GM12878 (cell line): ENCODE data around the gene FAM170B. TPM values are rescaled to one million over a fixed set of nuclear protein-coding genes. Genes with fewer than 3 reads are reported as not detected.

Source experiments
- ATAC-seq: fragments of 200-7000 bp; cut with Tn5 transposase; 3 replicates; pipeline ENCODE4 v1.9.1; 2020; ENCODE audit warnings: mild to moderate bottlenecking, moderate library complexity
- BruUV-seq: library from RNA; stranded (reverse); fragments of 400-500 nt; replicated peaks from 2 replicates; lab custom pipeline; 2021; lab: Mats Ljungman, UMichigan
- CTCF ChIA-PET: fragments of 300-600 bp; sonication (Branson Sonifier 250); formaldehyde crosslinking; extraction: SDS; loops from one replicate; lab custom pipeline; 2021; ENCODE audit warnings: inconsistent platforms; lab: Yijun Ruan, JAX
- POLR2A ChIA-PET: fragments of 350-600 bp; formaldehyde crosslinking; extraction: SDS; loops from one replicate; lab custom pipeline; 2021; ENCODE audit warnings: inconsistent platforms; lab: Charles Lee
- RAD21 ChIA-PET: fragments of 300-600 bp; sonication (Branson Sonifier 250); formaldehyde crosslinking; loops from one replicate; lab custom pipeline; 2023; ENCODE audit warnings: antibody characterized with exemption; ENCODE audit not compliant: unreplicated experiment; lab: Charles Lee
- SMC1A ChIA-PET: fragments of 300-600 bp; sonication (Branson Sonifier 250); formaldehyde crosslinking; loops from one replicate; lab custom pipeline; 2023; ENCODE audit not compliant: unreplicated experiment, uncharacterized antibody; lab: Charles Lee
- DNase-seq: peaks from one replicate; pipeline ENCODE4 v3.0.0-alpha.2; 2011; ENCODE audit warnings: low read depth, low spot score
- FAIRE-seq: peaks from 3 replicates; lab custom pipeline; 2011; peaks lifted over from hg19 to GRCh38; lab: Jason Lieb, UNC
- H2AFZ ChIP-seq: 2 replicates; pipeline ENCODE4 v1.6.0; 2011; ENCODE audit warnings: low read depth, low read length, control low read depth; ENCODE audit not compliant: control insufficient read depth
- H3K27ac ChIP-seq: 2 replicates; pipeline ENCODE4 v1.5.1; 2011; ENCODE audit warnings: control low read depth; ENCODE audit not compliant: control insufficient read depth, insufficient read depth
- H3K27me3 ChIP-seq, 2 experiments: replicated peaks in 1 of 2; 2 replicates each; pipeline versions ENCODE4 v1.6.0 to v1.6.1; 2011; ENCODE audit warnings: low read length in 1 of 2; ENCODE audit not compliant: control insufficient read depth in 2 of 2, insufficient read depth in 2 of 2
- H3K36me3 ChIP-seq, 2 experiments: 2 replicates each; pipeline ENCODE4 v1.5.1; 2011; ENCODE audit warnings: low read length in 1 of 2; ENCODE audit not compliant: control insufficient read depth in 2 of 2, insufficient read depth in 2 of 2
- H3K4me1 ChIP-seq: 2 replicates; pipeline ENCODE4 v1.6.1; 2011; ENCODE audit warnings: mild to moderate bottlenecking, low read length, moderate library complexity, mixed read lengths; ENCODE audit not compliant: control insufficient read depth, insufficient read depth
- H3K4me2 ChIP-seq: 2 replicates; pipeline ENCODE4 v1.6.0; 2011; ENCODE audit warnings: control low read depth; ENCODE audit not compliant: control insufficient read depth, insufficient read depth
- H3K4me3 ChIP-seq: fragments of 200-600 bp; sonication (generic); 2 replicates; pipeline ENCODE4 v1.5.1; 2016
- H3K79me2 ChIP-seq: 2 replicates; pipeline ENCODE4 v1.6.0; 2011; ENCODE audit warnings: low read length; ENCODE audit not compliant: control insufficient read depth, insufficient read depth
- H3K9ac ChIP-seq: 2 replicates; pipeline ENCODE4 v1.8.0; 2011; ENCODE audit warnings: low read length, control low read depth, mixed read lengths; ENCODE audit not compliant: control insufficient read depth, insufficient read depth
- H3K9me3 ChIP-seq: replicated peaks from 3 replicates; pipeline ENCODE4 v1.5.1; 2011; ENCODE audit warnings: mild to moderate bottlenecking, low read length; ENCODE audit not compliant: control insufficient read depth, insufficient read depth
- H4K20me1 ChIP-seq: 2 replicates; pipeline ENCODE4 v1.6.0; 2011; ENCODE audit not compliant: control insufficient read depth, insufficient read depth
- ATF2 ChIP-seq: IDR thresholded peaks from 2 replicates; pipeline ENCODE4 v1.6.1; 2012; ENCODE audit warnings: low read length, inconsistent platforms
- CEBPB ChIP-seq, 2 experiments: fragments of 150-350 bp in 1 of 2; IDR thresholded peaks; 2 replicates each; pipeline ENCODE4 v1.6.1; 2012 to 2014; ENCODE audit warnings: low read depth in 2 of 2, low read length in 2 of 2, borderline replicate concordance in 1 of 2, inconsistent platforms in 1 of 2
- ESRRA ChIP-seq: IDR thresholded peaks from 2 replicates; pipeline ENCODE4 v1.6.1; 2012; ENCODE audit warnings: mild to moderate bottlenecking, low read length, improper control_type of control experiment
- GATAD2B ChIP-seq: fragments of 450-650 bp; conservative IDR thresholded peaks from 2 replicates; pipeline ENCODE4 v1.6.1; 2017; ENCODE audit warnings: low read depth, mild to moderate bottlenecking, moderate library complexity
- HCFC1 ChIP-seq: fragments of 150-350 bp; IDR thresholded peaks from 2 replicates; pipeline ENCODE4 v1.6.1; 2014; ENCODE audit warnings: low read length
- NBN ChIP-seq: fragments of 450-650 bp; IDR thresholded peaks from 2 replicates; pipeline ENCODE4 v1.6.1; 2016
- POLR2AphosphoS2 ChIP-seq: IDR thresholded peaks from 2 replicates; pipeline ENCODE4 v1.6.1; 2011; ENCODE audit warnings: low read depth, mild to moderate bottlenecking, low read length, improper control_type of control experiment, moderate library complexity
- POU2F2 ChIP-seq: IDR thresholded peaks from 3 replicates; pipeline ENCODE4 v1.6.1; 2011; ENCODE audit warnings: low read depth, mild to moderate bottlenecking, low read length, borderline replicate concordance
- RFX5 ChIP-seq: IDR thresholded peaks from 2 replicates; pipeline ENCODE4 v1.6.1; 2011; ENCODE audit warnings: low read depth, low read length, improper control_type of control experiment
- SIN3A ChIP-seq: IDR thresholded peaks from 2 replicates; pipeline ENCODE4 v1.6.1; 2012; ENCODE audit warnings: low read depth, low read length, improper control_type of control experiment
- SIX5 ChIP-seq: IDR thresholded peaks from 2 replicates; pipeline ENCODE4 v1.6.1; 2011; ENCODE audit warnings: mild to moderate bottlenecking, low read depth, low read length, moderate library complexity; ENCODE audit not compliant: severe bottlenecking
- SREBF1 ChIP-seq: IDR thresholded peaks from 2 replicates; pipeline ENCODE4 v1.6.1; 2012; ENCODE audit warnings: mild to moderate bottlenecking, low read length
- ZNF622 ChIP-seq: fragments of 450-650 bp; IDR thresholded peaks from 2 replicates; pipeline ENCODE4 v1.6.1; 2017; ENCODE audit warnings: mild to moderate bottlenecking, inconsistent platforms
- WGBS: methylation state at CpG from one replicate; pipeline ENCODE4 v1.1.6; 2016; ENCODE audit warnings: low lambda C conversion rate; ENCODE audit not compliant: insufficient replicate concordance, insufficient coverage; ENCODE audit errors: missing lambda C conversion rate; 5-methylcytosine and 5-hydroxymethylcytosine counted together
- in situ Hi-C: fragments of 300-500 bp; cut with MboI; formaldehyde crosslinking; loops from 9 replicates; pipeline ENCODE4 v1.14.3; 2018; ENCODE audit warnings: mixed read lengths
- intact Hi-C: fragments of 100-400 bp; cut with micrococcal nuclease; formaldehyde crosslinking; loops from one replicate; pipeline ENCODE4 v1.14.2; 2022; ENCODE audit not compliant: unreplicated experiment
- polyA plus RNA-seq, 11 experiments: library from polyadenylated mRNA; depleted of rRNA in 4 of 11; unstranded in 6 of 11; stranded (reverse) in 5 of 11; fragments of >200 nt; fragmentation: Nextera tagmentation in 4 of 11; fragmentation: Illumina TruSeq in 1 of 11; extraction: Ambion mirVana in 4 of 11; extraction: Trizol in 1 of 11; gene quantifications; 1 replicate in 1 of 11; 2 replicates in 10 of 11; pipeline versions ENCODE4 v1.2.1 to v1.2.3, GENCODE V29; 2011 to 2016; ENCODE audit warnings: inconsistent platforms in 2 of 11, missing spikeins in 2 of 11, low read depth in 1 of 11
- total RNA-seq, 4 experiments: library from RNA; depleted of rRNA in 3 of 4; stranded (reverse); fragments of >200 nt in 3 of 4; fragmentation: Illumina TruSeq in 1 of 4; extraction: Trizol in 1 of 4; gene quantifications; 2 replicates each; pipeline versions ENCODE4 v1.2.1 to v1.2.3, GENCODE V29; 2013 to 2021
- TF ChIP-seq, protein P1 (sequence below): fragments of 450-650 bp; IDR thresholded peaks from 2 replicates; pipeline ENCODE4 v1.6.1; 2016; ENCODE audit warnings: mild to moderate bottlenecking, moderate library complexity, borderline replicate concordance
- TF ChIP-seq, protein P2 (sequence below): fragments of 450-650 bp; IDR thresholded peaks from 2 replicates; pipeline ENCODE4 v1.6.1; 2017; ENCODE audit warnings: low read depth, mild to moderate bottlenecking, moderate library complexity

Gene FAM170B
- total and polyA plus RNA-seq, 10 of the 15 experiments (the other 5 are each of a cell fraction or from before 2014, with no cell fraction given), result not detected

DNA sequence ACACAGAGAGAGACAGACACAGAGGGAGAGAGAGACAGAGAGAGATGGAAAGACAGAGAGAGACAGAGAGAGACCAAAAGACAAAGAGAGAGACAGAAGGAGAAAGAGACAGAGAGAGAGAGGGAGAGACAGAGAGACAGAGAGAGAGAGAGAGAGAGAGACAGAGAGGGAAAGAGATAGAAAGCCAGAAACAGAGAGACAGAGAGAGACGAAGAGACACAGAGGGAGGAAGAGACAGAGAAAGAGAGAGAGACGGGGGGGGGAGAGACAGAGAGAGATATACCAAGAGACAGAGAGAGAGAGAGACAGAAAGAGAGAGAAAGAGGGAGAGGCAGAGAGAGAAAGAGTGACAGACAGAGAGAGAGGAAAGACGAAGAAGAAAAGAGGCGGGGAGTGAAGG, 28.7 kb downstream of the FAM170B start:
- H3K4me1 ChIP-seq, result no peaks in the 10 kb centered on the region
- intact Hi-C loops (no loop called here), in situ Hi-C loops (no loop called here)
- H3K27me3 ChIP-seq, result no peaks in the 10 kb centered on the region
- H3K4me2 ChIP-seq, result no peak overlapping the region
- CTCF ChIA-PET, result no interaction called here
- no peak overlapping the region for H3K27ac ChIP-seq
- FAIRE-seq (no peak), DNase-seq (no peak), ATAC-seq (no peak)
- H3K36me3 ChIP-seq, result no peaks in the 10 kb centered on the region
- SMC1A ChIA-PET, result no interaction called here
- no peaks in the 10 kb centered on the region for H4K20me1 ChIP-seq
- H3K4me3 ChIP-seq, result no peak overlapping the region
- H3K79me2 ChIP-seq, result no peaks in the 10 kb centered on the region
- RAD21 ChIA-PET, result interaction anchor here (1.2 kb wide), 1 partner anchor 52 kb away, joined by 3 read pairs; no protein-coding TSS in a partner anchor
- no TSS peak for BruUV-seq
- POLR2A ChIA-PET, result no interaction called here
- 70% methylated on average over 3 of the region's 4 CpGs for WGBS
- H3K9ac ChIP-seq, result no peak overlapping the region
- H3K9me3 ChIP-seq, result no peaks in the 10 kb centered on the region
- no peak overlapping the region for H2AFZ ChIP-seq
- TF ChIP-seq, protein P1, sequence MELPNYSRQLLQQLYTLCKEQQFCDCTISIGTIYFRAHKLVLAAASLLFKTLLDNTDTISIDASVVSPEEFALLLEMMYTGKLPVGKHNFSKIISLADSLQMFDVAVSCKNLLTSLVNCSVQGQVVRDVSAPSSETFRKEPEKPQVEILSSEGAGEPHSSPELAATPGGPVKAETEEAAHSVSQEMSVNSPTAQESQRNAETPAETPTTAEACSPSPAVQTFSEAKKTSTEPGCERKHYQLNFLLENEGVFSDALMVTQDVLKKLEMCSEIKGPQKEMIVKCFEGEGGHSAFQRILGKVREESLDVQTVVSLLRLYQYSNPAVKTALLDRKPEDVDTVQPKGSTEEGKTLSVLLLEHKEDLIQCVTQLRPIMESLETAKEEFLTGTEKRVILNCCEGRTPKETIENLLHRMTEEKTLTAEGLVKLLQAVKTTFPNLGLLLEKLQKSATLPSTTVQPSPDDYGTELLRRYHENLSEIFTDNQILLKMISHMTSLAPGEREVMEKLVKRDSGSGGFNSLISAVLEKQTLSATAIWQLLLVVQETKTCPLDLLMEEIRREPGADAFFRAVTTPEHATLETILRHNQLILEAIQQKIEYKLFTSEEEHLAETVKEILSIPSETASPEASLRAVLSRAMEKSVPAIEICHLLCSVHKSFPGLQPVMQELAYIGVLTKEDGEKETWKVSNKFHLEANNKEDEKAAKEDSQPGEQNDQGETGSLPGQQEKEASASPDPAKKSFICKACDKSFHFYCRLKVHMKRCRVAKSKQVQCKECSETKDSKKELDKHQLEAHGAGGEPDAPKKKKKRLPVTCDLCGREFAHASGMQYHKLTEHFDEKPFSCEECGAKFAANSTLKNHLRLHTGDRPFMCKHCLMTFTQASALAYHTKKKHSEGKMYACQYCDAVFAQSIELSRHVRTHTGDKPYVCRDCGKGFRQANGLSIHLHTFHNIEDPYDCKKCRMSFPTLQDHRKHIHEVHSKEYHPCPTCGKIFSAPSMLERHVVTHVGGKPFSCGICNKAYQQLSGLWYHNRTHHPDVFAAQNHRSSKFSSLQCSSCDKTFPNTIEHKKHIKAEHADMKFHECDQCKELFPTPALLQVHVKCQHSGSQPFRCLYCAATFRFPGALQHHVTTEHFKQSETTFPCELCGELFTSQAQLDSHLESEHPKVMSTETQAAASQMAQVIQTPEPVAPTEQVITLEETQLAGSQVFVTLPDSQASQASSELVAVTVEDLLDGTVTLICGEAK, result no peak
- no peak for TF ChIP-seq SIN3A
- TF ChIP-seq POU2F2, result no peak
- TF ChIP-seq SIX5, result no peak
- TF ChIP-seq RFX5, result no peak
- TF ChIP-seq ZNF622, result no peak
- no peak for TF ChIP-seq CEBPB (IDR thresholded peaks at IDR 0.05; ENCODE audit: borderline replicate concordance in 1 of 2, low read depth in 2 of 2, low read length in 2 of 2)
- TF ChIP-seq, protein P2, sequence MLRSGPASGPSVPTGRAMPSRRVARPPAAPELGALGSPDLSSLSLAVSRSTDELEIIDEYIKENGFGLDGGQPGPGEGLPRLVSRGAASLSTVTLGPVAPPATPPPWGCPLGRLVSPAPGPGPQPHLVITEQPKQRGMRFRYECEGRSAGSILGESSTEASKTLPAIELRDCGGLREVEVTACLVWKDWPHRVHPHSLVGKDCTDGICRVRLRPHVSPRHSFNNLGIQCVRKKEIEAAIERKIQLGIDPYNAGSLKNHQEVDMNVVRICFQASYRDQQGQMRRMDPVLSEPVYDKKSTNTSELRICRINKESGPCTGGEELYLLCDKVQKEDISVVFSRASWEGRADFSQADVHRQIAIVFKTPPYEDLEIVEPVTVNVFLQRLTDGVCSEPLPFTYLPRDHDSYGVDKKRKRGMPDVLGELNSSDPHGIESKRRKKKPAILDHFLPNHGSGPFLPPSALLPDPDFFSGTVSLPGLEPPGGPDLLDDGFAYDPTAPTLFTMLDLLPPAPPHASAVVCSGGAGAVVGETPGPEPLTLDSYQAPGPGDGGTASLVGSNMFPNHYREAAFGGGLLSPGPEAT, result no peak
- no peak for TF ChIP-seq POLR2AphosphoS2
- no peak for TF ChIP-seq NBN
- TF ChIP-seq HCFC1, result no peak
- no peak for TF ChIP-seq ESRRA
- TF ChIP-seq GATAD2B, result no peak
- TF ChIP-seq ATF2, result no peak
- TF ChIP-seq SREBF1, result no peak
